Heart right ventricle (tissue), 16 donors: ENCODE data around the gene ATP5MC3. TPM values are rescaled to one million over a fixed set of nuclear protein-coding genes. Genes with fewer than 3 reads are reported as not detected.

Source experiments
- ATAC-seq, 8 donors: fragments of 200-7000 bp; cut with Tn5 transposase; one replicate each; pipeline ENCODE4 v1.9.1; 2020; ENCODE audit warnings: mild to moderate bottlenecking in 8 of 8, moderate library complexity in 8 of 8, moderate number of reproducible peaks in 1 of 8
- DNase-seq, 2 donors: peaks; one replicate each; pipeline ENCODE4 v3.0.0-alpha.2; 2020
- H3K27ac ChIP-seq, 10 donors: fragments of 200-600 bp; sonication (generic) in 2 of 10; one replicate each; pipeline versions ENCODE4 v1.5.0 to v1.8.0; 2020 to 2022; ENCODE audit warnings: mild to moderate bottlenecking in 3 of 10
- H3K27me3 ChIP-seq, 7 donors: fragments of 200-600 bp; one replicate each; pipeline ENCODE4 v1.8.0; 2021 to 2022; ENCODE audit warnings: mild to moderate bottlenecking in 2 of 7
- H3K36me3 ChIP-seq, 9 donors: fragments of 200-600 bp; sonication (generic) in 1 of 9; one replicate each; pipeline versions ENCODE4 v1.5.0 to v1.8.0; 2020 to 2022; ENCODE audit warnings: mild to moderate bottlenecking in 2 of 9
- H3K4me1 ChIP-seq, 9 donors: fragments of 200-600 bp; sonication (generic) in 1 of 9; one replicate each; pipeline versions ENCODE4 v1.5.0 to v1.8.0; 2020 to 2022; ENCODE audit warnings: mild to moderate bottlenecking in 4 of 9
- H3K4me3 ChIP-seq, 10 donors: fragments of 200-600 bp; sonication (generic) in 2 of 10; one replicate each; pipeline versions ENCODE4 v1.5.0 to v1.8.0; 2020 to 2022; ENCODE audit warnings: mild to moderate bottlenecking in 7 of 10, moderate library complexity in 2 of 10
- H3K9me3 ChIP-seq, 11 donors: fragments of 200-600 bp in 10 of 11; sonication (generic) in 2 of 11; one replicate each; pipeline versions ENCODE4 v1.5.0 to v1.8.0; 2013 to 2022; ENCODE audit warnings: mild to moderate bottlenecking in 2 of 11, control low read depth in 1 of 11, moderate library complexity in 1 of 11
- WGBS, 2 donors: extraction: QIAGEN DNeasy Blood & Tissue Kit; methylation state at CpG; one replicate each; pipeline ENCODE4 v1.1.7; 2013; ENCODE audit warnings: inconsistent platforms in 1 of 2; 5-methylcytosine and 5-hydroxymethylcytosine counted together
- intact Hi-C, 10 donors: fragments of 100-400 bp; cut with DNase I; formaldehyde crosslinking; loops; one replicate each; pipeline versions ENCODE4 v1.11.1 to v1.14.2; 2022
- polyA plus RNA-seq, 2 donors: library from polyadenylated mRNA; stranded (reverse); fragments of 200-250 nt; gene quantifications; one replicate each; pipeline ENCODE4 v1.2.3, GENCODE V29; 2013
- total RNA-seq, 10 donors: library from RNA; stranded (reverse); fragmentation: NEBNext Ultra II Directional in 3 of 10; extraction: Animal tissue kit (Norgen Biotek cat#: 25700) in 3 of 10; gene quantifications; one replicate each; pipeline versions ENCODE4 v1.2.1 to v1.2.4, GENCODE V29; 2021 to 2023
- TF ChIP-seq, protein P1 (sequence below), 9 donors: fragments of 200-600 bp; sonication (generic) in 2 of 9; IDR thresholded peaks; one replicate each; pipeline versions ENCODE4 v1.5.0 to v1.8.0; 2021 to 2022; ENCODE audit warnings: antibody characterized with exemption in 9 of 9, mild to moderate bottlenecking in 5 of 9, moderate library complexity in 1 of 9
- donor health status: Arrhythmogenic right ventricular cardiomyopathy.
- donor health status: ischemic (EF 13 %, LVEDD 7.1; RV severe dilation, severe dysfunction).
- donor health status: healthy with polysubstance abuse.
- donor health status: DM: no; HTN: yes; CAD: no.
- donor health status: DM: no; HTN: no; CAD: no.
- donor health status: ischemic (EF 25% LVEDD 6.9; RV normal size, moderate dysfunction).
- donor health status: ischemic (EF 25% LVEDD 5.7; RV mildly dilated, moderate dysfunction).
- donor health status: healthy.
- donor health status: DM: yes; HTN: yes; CAD: no.
- donor health status: Ischemic cardiomyopathy.
- donor health status: ischemic (EF 35%, LVEDD 5.7; RV mildly dilated, moderate dysfunction).
- donor health status: nonischemic (EF 11% LVEDD 7.7; RV severe dilation, severe dysfunction).
- donor health status: DM: yes; HTN: yes; CAD: no.
- donor health status: PGD.
- donor health status: ischemic (EF 29% LVEDD 5.4; RV normal size, mild dysfunction).
- donor health status: nonischemic (EF 23%, LVEDD 6.1; RV moderate dilation, normal function).

ATP5MC3 gene
- total and polyA plus RNA-seq, 12 donors = 357 to 1,522 (median 1,119) TPM

DNA sequence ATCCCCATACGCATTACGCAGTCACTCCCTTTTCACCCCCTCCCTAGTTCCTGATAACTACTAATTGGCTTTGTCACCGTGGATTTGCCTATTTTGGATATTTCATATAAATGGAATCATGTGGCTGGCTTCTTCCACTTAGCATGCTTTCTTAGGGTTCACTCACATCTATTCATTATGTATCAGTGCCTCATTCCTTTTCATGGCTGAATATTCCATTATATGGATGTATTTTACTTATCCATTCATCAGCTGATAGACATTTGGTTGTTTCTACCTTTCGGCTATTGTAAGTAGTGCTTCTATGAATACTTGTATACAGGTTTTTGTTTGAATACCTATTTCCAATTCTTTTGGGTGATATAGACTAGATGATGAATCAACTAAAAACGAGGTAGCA, 4.9 kb downstream of the ATP5MC3 start:
- TF ChIP-seq, protein P1, sequence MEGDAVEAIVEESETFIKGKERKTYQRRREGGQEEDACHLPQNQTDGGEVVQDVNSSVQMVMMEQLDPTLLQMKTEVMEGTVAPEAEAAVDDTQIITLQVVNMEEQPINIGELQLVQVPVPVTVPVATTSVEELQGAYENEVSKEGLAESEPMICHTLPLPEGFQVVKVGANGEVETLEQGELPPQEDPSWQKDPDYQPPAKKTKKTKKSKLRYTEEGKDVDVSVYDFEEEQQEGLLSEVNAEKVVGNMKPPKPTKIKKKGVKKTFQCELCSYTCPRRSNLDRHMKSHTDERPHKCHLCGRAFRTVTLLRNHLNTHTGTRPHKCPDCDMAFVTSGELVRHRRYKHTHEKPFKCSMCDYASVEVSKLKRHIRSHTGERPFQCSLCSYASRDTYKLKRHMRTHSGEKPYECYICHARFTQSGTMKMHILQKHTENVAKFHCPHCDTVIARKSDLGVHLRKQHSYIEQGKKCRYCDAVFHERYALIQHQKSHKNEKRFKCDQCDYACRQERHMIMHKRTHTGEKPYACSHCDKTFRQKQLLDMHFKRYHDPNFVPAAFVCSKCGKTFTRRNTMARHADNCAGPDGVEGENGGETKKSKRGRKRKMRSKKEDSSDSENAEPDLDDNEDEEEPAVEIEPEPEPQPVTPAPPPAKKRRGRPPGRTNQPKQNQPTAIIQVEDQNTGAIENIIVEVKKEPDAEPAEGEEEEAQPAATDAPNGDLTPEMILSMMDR (IDR thresholded peaks at IDR 0.05) = no peak
- H3K27me3 ChIP-seq = no peaks in the 10 kb centered on the region

DNA sequence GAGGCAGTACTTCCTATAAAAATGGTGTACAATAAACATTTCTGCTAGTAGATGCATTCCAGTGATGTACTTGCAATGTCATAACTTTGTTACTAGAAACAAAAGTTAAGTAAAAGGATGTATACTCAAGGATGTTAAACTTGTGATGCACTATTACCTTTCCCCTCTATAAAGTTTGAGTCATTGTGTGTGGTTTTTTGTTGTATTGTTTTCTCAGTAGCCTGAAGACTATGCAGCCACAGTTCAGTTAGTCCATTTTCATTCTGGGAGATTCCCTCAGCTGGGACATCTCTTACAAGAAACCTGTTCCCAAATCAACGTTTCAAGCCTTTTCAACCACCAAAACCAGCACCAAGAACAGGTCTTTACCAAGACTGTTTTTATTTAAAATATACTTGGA, 5.6 kb downstream of the ATP5MC3 start:
- intact Hi-C loops = loop anchor here in 1 of 10 donors (10.0 kb wide), 1 partner anchor 51 kb away; no protein-coding TSS in a partner anchor
- Histone ChIP-seq H3K27me3 (no peaks in the 10 kb centered on the region), H3K27ac (no peak overlapping the region), H3K4me1 (peaks cover 0 to 60% (median 27%) of the 10 kb centered on the region in 9 donors), H3K9me3 (no peaks in the 10 kb centered on the region), H3K36me3 (peaks cover 0 to 77% (median 29%) of the 10 kb centered on the region in 9 donors), H3K4me3 (no peak overlapping the region)
- DNase-seq = no peak
- TF ChIP-seq, protein P1 (IDR thresholded peaks at IDR 0.05) = no peak
- WGBS, 2 donors = 57 to 59% methylated on average over 1 of the region's 1 CpG
- no peak for ATAC-seq

More for the DNA sequence above, 4.9 kb downstream of the ATP5MC3 start:
- no peak overlapping the region for H3K27ac ChIP-seq
- intact Hi-C loops = loop anchor here in 1 of 10 donors (10.0 kb wide), 1 partner anchor 52 kb away; no protein-coding TSS in a partner anchor
- peaks cover 0 to 77% (median 29%) of the 10 kb centered on the region in 9 donors for H3K36me3 ChIP-seq
- DNase-seq (no peak), ATAC-seq (no peak)
- no peaks in the 10 kb centered on the region for H3K9me3 ChIP-seq
- H3K4me1 ChIP-seq = peaks cover 0 to 57% (median 31%) of the 10 kb centered on the region in 9 donors
- no peak overlapping the region for H3K4me3 ChIP-seq
- 63 to 73% methylated on average over 5 of the region's 5 CpGs for WGBS, 2 donors

DNA sequence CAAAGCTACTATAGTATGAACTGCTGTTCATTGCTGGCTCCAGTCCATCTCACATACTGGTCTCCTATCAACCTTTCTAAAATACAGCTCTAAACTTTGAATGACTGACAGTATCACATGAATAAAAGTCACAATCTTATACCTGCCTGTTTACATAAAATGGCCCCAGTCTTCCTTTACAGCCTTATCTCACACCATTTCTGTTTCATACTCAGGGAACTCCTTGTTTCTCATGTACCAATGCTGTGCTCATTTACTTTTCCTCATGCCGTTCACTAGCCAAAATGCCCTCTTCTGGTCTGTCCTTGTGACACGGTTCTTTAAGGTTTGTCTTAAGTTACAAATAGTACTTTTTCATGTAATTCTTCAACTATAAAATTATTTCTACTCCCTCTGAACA, 6.2 kb downstream of the ATP5MC3 start:
- H3K9me3 ChIP-seq = no peaks in the 10 kb centered on the region
- TF ChIP-seq, protein P1 (IDR thresholded peaks at IDR 0.05) = no peak
- H3K27ac ChIP-seq = no peak overlapping the region
- 56 to 62% methylated on average over 2 of the region's 2 CpGs for WGBS, 2 donors
- no peaks in the 10 kb centered on the region for H3K27me3 ChIP-seq
- no peak overlapping the region for H3K4me3 ChIP-seq
- ATAC-seq = peak in 2 of 8 donors; percentile 21 to 24
- peaks cover 0 to 55% (median 23%) of the 10 kb centered on the region in 9 donors for H3K4me1 ChIP-seq
- intact Hi-C loops = loop anchor here in 1 of 10 donors (10.0 kb wide), 1 partner anchor 51 kb away; no protein-coding TSS in a partner anchor
- H3K36me3 ChIP-seq = peaks cover 0 to 77% (median 29%) of the 10 kb centered on the region in 9 donors
- DNase-seq = no peak

DNA sequence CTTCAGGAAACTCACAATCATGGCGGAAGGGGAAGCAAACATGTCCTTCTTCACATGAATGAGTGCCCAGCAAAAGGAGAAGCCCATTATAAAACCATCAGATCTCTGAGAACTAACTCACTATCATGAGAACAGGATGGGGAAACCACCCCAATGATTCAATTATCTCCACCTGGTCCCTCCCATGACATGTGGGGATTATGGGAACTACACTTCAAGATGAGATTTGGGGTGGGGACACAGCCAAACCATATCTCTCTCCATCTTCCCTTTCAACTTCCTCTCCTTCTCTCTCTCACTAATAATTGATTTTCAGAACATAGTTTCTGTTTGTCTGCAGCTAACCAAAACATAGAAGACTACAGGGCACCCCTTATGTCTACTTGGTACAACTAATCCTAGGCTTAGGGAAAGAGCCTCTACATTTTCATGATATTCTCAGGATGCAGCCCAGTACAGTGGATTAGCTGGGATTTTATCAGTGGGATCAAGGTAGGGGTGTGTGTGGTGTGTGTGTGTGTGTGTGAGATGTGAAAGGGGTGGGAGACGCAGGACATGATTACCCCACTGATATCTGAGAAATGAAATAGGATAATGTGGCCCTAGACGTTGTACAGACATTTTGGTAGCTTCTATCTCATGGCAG, 10.7 kb downstream of the ATP5MC3 start:
- ATAC-seq = no peak
- H3K36me3 ChIP-seq = peaks cover 0 to 32% (median 0%) of the 10 kb centered on the region in 9 donors
- intact Hi-C loops = loop anchor here in 1 of 10 donors (10.0 kb wide), 1 partner anchor 46 kb away; no protein-coding TSS in a partner anchor
- no peaks in the 10 kb centered on the region for H3K9me3 ChIP-seq
- 79 to 85% methylated on average over 3 of the region's 3 CpGs for WGBS, 2 donors
- H3K4me1 ChIP-seq = peaks cover 0 to 44% (median 27%) of the 10 kb centered on the region in 9 donors
- H3K27ac ChIP-seq = no peak overlapping the region
- no peak overlapping the region for H3K4me3 ChIP-seq
- H3K27me3 ChIP-seq = no peaks in the 10 kb centered on the region
- TF ChIP-seq, protein P1 (IDR thresholded peaks at IDR 0.05) = no peak
- no peak for DNase-seq
